SK-N-SH (cell line): ENCODE measurements around the gene STAC3. TPM values are rescaled to one million over a fixed set of nuclear protein-coding genes. Genes with fewer than 3 reads are reported as not detected.

ENCODE experiments used
- CTCF ChIA-PET: fragments of 300-600, 350-600 bp; formaldehyde crosslinking; extraction: SDS; loops from one replicate; lab custom pipeline; 2021; lab: Yijun Ruan, JAX
- POLR2A ChIA-PET: fragments of 350-600 bp; sonication (Branson Sonifier 250); formaldehyde crosslinking; extraction: SDS; loops from one replicate; lab custom pipeline; 2020; ENCODE audit warnings: antibody characterized with exemption, inconsistent platforms; lab: Yijun Ruan, JAX
- DNase-seq: peaks from one replicate; pipeline ENCODE4 v3.0.0; 2012
- H2AFZ ChIP-seq: fragments of 200-600 bp; sonication (generic); 2 replicates; pipeline ENCODE4 v1.8.1; 2016; ENCODE audit warnings: antibody characterized with exemption, mild to moderate bottlenecking, low read depth
- H3F3A ChIP-seq: fragments of 200-600 bp; sonication (generic); replicated peaks from 2 replicates; pipeline ENCODE3; 2016; ENCODE audit warnings: antibody characterized with exemption, mild to moderate bottlenecking; ENCODE audit not compliant: insufficient read depth
- H3K27ac ChIP-seq, 2 experiments: fragments of 200-500 bp in 1 of 2; fragments of 200-600 bp in 1 of 2; sonication (Bioruptor generic) in 1 of 2; sonication (generic), shearing (Covaris generic) in 1 of 2; 2 replicates each; pipeline versions ENCODE4 v1.5.1 to v1.6.1; 2014 to 2016; ENCODE audit warnings: low read depth in 2 of 2, inconsistent platforms in 1 of 2, low read length in 1 of 2, mild to moderate bottlenecking in 1 of 2, mixed read lengths in 1 of 2
- H3K27me3 ChIP-seq: fragments of 200-600 bp; sonication (generic), shearing (Covaris generic); 2 replicates; pipeline ENCODE4 v1.6.1; 2016; ENCODE audit warnings: mixed run types; ENCODE audit not compliant: insufficient read depth
- H3K36me3 ChIP-seq, 2 experiments: fragments of 200-500 bp in 1 of 2; fragments of 200-600 bp in 1 of 2; sonication (Bioruptor generic) in 1 of 2; sonication (generic) in 1 of 2; replicated peaks in 1 of 2; 2 replicates each; pipeline versions ENCODE3 to v1.5.1; 2014 to 2016; ENCODE audit warnings: low read length in 1 of 2, mild to moderate bottlenecking in 1 of 2; ENCODE audit not compliant: insufficient read depth in 2 of 2, control insufficient read depth in 1 of 2
- H3K4me1 ChIP-seq, 2 experiments: fragments of 200-500 bp in 1 of 2; fragments of 200-600 bp in 1 of 2; sonication (Bioruptor generic) in 1 of 2; sonication (generic), shearing (Covaris generic) in 1 of 2; 2 replicates each; pipeline versions ENCODE4 v1.5.1 to v1.6.1; 2014 to 2016; ENCODE audit warnings: low read depth in 1 of 2, low read length in 1 of 2, mixed run types in 1 of 2; ENCODE audit not compliant: insufficient read depth in 2 of 2, control insufficient read depth in 1 of 2
- H3K4me2 ChIP-seq: fragments of 200-600 bp; sonication (generic), shearing (Covaris generic); 2 replicates; pipeline ENCODE4 v1.6.1; 2017; ENCODE audit warnings: mixed run types
- H3K4me3 ChIP-seq, 2 experiments: fragments of 200-500 bp in 1 of 2; fragments of 200-600 bp in 1 of 2; sonication (Bioruptor generic) in 1 of 2; sonication (generic), shearing (Covaris generic) in 1 of 2; 2 replicates each; pipeline versions ENCODE4 v1.5.1 to v1.8.1; 2014 to 2016; ENCODE audit warnings: low read depth in 2 of 2, inconsistent platforms in 1 of 2, low read length in 1 of 2, mild to moderate bottlenecking in 1 of 2, mixed read lengths in 1 of 2, moderate library complexity in 1 of 2
- H3K79me2 ChIP-seq: fragments of 200-600 bp; sonication (generic); 2 replicates; pipeline ENCODE4 v1.8.1; 2017; ENCODE audit warnings: mild to moderate bottlenecking; ENCODE audit not compliant: insufficient read depth
- H3K9ac ChIP-seq: fragments of 200-600 bp; sonication (generic); 2 replicates; pipeline ENCODE4 v1.6.1; 2017; ENCODE audit warnings: mixed run types
- H3K9me2 ChIP-seq: fragments of 200-600 bp; sonication (generic); 2 replicates; pipeline ENCODE4 v1.6.1; 2017; ENCODE audit warnings: mixed run types
- H3K9me3 ChIP-seq: fragments of 200-600 bp; sonication (generic); 2 replicates; pipeline ENCODE4 v1.6.1; 2017; ENCODE audit warnings: mixed run types, mild to moderate bottlenecking, moderate library complexity
- H4K20me1 ChIP-seq: fragments of 200-600 bp; sonication (generic); 2 replicates; pipeline ENCODE4 v1.6.1; 2017; ENCODE audit warnings: mild to moderate bottlenecking, mixed run types; ENCODE audit not compliant: insufficient read depth
- ELF1 ChIP-seq: IDR thresholded peaks from 2 replicates; pipeline ENCODE4 v1.4.0; 2012
- GABPA ChIP-seq: IDR thresholded peaks from 2 replicates; pipeline ENCODE4 v1.4.0; 2012; ENCODE audit warnings: low read depth, mild to moderate bottlenecking
- MXI1 ChIP-seq: IDR thresholded peaks from 2 replicates; pipeline ENCODE4 v1.6.1; 2012; ENCODE audit warnings: mild to moderate bottlenecking, low read depth, low read length, improper control_type of control experiment
- RAD21 ChIP-seq: IDR thresholded peaks from 2 replicates; pipeline ENCODE4 v1.6.1; 2012; ENCODE audit warnings: mild to moderate bottlenecking, low read length
- TCF12 ChIP-seq: IDR thresholded peaks from 2 replicates; pipeline ENCODE4 v1.4.0; 2012
- TEAD4 ChIP-seq: IDR thresholded peaks from 2 replicates; pipeline ENCODE4 v1.4.0; 2012; ENCODE audit warnings: mild to moderate bottlenecking, borderline replicate concordance; ENCODE audit not compliant: insufficient read depth
- YY1 ChIP-seq: IDR thresholded peaks from 2 replicates; pipeline ENCODE4 v1.4.0; 2012; ENCODE audit warnings: low read depth, mild to moderate bottlenecking
- WGBS: methylation state at CpG from one replicate; pipeline ENCODE4 v1.1.6; 2017; ENCODE audit warnings: low lambda C conversion rate; 5-methylcytosine and 5-hydroxymethylcytosine counted together
- polyA plus RNA-seq, 3 experiments: library from polyadenylated mRNA; depleted of rRNA; stranded (reverse); fragments of >200 nt; gene quantifications; 2 replicates each; pipeline ENCODE4 v1.2.3, GENCODE V29; 2012
- TF ChIP-seq, protein P1 (sequence below): fragments of 150-350 bp; IDR thresholded peaks from 2 replicates; pipeline ENCODE4 v1.6.1; 2017; ENCODE audit warnings: antibody characterized with exemption, low read length, low read depth, borderline replicate concordance
- TF ChIP-seq, protein P2 (sequence below): IDR thresholded peaks from 2 replicates; pipeline ENCODE4; 2012
- TF ChIP-seq, protein P3 (sequence below): IDR thresholded peaks from 2 replicates; pipeline ENCODE4 v1.4.0; 2012; ENCODE audit warnings: low read depth, borderline replicate concordance
- TF ChIP-seq, protein P4 (sequence below): fragments of 200-600 bp; sonication (generic); IDR thresholded peaks from 2 replicates; pipeline ENCODE4 v1.6.1; 2017; ENCODE audit warnings: antibody characterized with exemption, mild to moderate bottlenecking, moderate library complexity
- TF ChIP-seq, protein P5 (sequence below): IDR thresholded peaks from 2 replicates; pipeline ENCODE4 v1.6.1; 2012; ENCODE audit warnings: mild to moderate bottlenecking, low read depth, low read length, moderate library complexity

STAC3 gene
- polyA plus RNA-seq, 1 of the 3 experiments (the other 2 are of a cell fraction), result 0.76 TPM

DNA sequence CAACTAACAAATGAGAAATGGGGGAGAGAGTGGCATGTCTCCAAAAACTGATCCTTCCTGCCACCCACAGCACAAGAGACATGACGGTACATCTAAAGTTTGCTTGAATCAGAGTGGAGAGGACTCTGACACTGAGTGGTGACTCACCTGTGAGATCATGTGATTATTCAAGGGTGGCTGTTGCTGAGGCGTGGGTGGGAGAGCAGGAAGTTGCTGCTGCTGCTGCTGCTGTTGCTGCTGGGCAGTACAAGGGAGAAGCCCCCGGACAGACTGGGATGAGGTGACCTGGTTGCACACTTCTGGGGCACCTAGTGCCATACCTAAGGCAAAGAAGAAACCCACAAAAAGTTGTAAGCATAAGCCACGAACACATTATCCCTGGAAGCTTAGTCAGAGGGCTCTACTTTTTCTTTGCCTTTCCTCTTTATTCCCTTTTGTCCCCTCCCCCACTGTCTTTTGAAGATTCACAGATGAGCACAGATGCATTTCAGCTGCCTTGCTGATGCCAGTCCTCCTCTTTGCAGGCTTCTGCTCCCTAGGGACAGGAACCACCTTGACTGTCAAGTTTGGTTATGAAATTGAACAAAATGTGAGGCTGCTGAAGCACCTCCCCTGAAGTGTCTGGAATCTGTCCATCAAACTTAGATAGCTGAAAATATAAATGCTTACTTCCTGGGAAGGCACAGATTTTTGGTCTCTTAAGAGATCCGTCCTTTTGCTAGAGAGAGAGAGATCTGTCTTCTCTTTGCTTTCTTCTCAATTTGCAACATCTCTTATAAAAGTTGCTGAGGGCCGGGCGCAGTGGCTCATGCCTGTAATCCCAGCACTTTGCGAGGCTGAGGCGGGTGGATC lies 29.4 kb upstream of the STAC3 start (continued):
- TF ChIP-seq RAD21 (no peak), GABPA (0 out of 2 replicates have a peak, but pooled peaks have one; percentile 13), TEAD4 (no peak), MXI1 (no peak), ELF1 (peak; percentile 75)
- TF ChIP-seq, protein P1, sequence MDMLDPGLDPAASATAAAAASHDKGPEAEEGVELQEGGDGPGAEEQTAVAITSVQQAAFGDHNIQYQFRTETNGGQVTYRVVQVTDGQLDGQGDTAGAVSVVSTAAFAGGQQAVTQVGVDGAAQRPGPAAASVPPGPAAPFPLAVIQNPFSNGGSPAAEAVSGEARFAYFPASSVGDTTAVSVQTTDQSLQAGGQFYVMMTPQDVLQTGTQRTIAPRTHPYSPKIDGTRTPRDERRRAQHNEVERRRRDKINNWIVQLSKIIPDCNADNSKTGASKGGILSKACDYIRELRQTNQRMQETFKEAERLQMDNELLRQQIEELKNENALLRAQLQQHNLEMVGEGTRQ, result no peak

DNA sequence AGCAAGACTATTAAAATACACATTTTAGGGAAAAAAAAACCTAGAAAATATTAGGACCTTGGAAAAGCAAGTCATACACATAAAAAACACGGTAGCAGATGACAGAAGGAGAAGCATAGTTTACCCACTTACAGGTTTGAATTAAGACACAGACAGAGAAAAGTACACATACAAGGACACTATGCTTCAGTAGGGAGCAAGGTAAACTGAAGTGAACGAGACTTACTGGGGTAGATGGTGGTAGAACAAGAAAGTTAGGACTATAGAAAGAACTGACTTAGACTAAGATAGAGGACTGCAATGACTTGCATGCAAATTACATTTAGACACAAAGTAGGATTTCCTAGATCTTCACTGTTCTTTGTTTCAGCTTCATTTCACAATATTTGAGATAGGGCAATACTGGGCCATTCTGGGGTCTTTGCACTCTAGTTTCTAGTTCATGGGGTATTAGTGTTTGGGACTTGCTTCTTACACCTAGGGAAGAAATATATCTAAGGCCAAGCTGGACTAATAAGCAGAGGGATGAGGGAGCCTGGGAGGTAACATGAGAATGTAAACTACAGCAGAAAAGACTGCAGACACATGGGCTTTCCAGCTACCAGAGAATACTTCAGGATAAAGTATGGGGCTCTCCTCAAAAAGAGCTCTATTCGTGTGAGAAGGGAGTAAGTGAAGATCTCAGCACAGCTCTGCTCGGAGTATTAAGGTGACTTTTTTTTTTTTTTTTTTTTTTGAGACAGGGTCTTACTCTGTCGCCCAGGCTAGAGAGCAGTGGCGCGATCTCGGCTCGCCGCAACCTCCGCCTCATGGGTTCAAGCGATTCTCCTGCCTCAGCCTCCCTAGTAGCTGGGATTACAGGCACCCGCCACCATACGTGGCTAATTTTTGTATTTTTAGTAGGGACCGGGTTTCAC lies 27.7 kb upstream of the STAC3 start:
- H3F3A ChIP-seq, result peaks cover 19% of the 10 kb centered on the region
- no peak overlapping the region for H3K27ac ChIP-seq
- no peak overlapping the region for H3K4me2 ChIP-seq
- H3K36me3 ChIP-seq, result peaks cover 18% of the 10 kb centered on the region in 2 experiments
- H3K4me3 ChIP-seq, result no peak overlapping the region
- no peak overlapping the region for H2AFZ ChIP-seq
- H3K27me3 ChIP-seq, result no peaks in the 10 kb centered on the region
- ChIA-PET CTCF (interaction anchor here (0.9 to 2.5 kb wide), 9 partner anchors 13 to 180 kb away, joined by 3 to 14 read pairs (median 4); no protein-coding TSS in a partner anchor), POLR2A (interaction anchor here (0.6 kb wide), 1 partner anchor 14 kb away, joined by 3 read pairs; no protein-coding TSS in a partner anchor)
- H4K20me1 ChIP-seq, result no peaks in the 10 kb centered on the region
- no peaks in the 10 kb centered on the region; the same call in 1 of the 2 replicates for H3K79me2 ChIP-seq
- 94% methylated on average over 15 of the region's 15 CpGs for WGBS
- no peak for DNase-seq
- H3K9me2 ChIP-seq, result no peaks in the 10 kb centered on the region
- TF ChIP-seq, protein P2, sequence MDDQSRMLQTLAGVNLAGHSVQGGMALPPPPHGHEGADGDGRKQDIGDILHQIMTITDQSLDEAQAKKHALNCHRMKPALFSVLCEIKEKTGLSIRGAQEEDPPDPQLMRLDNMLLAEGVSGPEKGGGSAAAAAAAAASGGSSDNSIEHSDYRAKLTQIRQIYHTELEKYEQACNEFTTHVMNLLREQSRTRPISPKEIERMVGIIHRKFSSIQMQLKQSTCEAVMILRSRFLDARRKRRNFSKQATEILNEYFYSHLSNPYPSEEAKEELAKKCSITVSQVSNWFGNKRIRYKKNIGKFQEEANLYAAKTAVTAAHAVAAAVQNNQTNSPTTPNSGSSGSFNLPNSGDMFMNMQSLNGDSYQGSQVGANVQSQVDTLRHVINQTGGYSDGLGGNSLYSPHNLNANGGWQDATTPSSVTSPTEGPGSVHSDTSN, result no peak
- TF ChIP-seq, protein P3, sequence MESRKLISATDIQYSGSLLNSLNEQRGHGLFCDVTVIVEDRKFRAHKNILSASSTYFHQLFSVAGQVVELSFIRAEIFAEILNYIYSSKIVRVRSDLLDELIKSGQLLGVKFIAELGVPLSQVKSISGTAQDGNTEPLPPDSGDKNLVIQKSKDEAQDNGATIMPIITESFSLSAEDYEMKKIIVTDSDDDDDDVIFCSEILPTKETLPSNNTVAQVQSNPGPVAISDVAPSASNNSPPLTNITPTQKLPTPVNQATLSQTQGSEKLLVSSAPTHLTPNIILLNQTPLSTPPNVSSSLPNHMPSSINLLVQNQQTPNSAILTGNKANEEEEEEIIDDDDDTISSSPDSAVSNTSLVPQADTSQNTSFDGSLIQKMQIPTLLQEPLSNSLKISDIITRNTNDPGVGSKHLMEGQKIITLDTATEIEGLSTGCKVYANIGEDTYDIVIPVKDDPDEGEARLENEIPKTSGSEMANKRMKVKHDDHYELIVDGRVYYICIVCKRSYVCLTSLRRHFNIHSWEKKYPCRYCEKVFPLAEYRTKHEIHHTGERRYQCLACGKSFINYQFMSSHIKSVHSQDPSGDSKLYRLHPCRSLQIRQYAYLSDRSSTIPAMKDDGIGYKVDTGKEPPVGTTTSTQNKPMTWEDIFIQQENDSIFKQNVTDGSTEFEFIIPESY, result no peak
- TF ChIP-seq, protein P4, sequence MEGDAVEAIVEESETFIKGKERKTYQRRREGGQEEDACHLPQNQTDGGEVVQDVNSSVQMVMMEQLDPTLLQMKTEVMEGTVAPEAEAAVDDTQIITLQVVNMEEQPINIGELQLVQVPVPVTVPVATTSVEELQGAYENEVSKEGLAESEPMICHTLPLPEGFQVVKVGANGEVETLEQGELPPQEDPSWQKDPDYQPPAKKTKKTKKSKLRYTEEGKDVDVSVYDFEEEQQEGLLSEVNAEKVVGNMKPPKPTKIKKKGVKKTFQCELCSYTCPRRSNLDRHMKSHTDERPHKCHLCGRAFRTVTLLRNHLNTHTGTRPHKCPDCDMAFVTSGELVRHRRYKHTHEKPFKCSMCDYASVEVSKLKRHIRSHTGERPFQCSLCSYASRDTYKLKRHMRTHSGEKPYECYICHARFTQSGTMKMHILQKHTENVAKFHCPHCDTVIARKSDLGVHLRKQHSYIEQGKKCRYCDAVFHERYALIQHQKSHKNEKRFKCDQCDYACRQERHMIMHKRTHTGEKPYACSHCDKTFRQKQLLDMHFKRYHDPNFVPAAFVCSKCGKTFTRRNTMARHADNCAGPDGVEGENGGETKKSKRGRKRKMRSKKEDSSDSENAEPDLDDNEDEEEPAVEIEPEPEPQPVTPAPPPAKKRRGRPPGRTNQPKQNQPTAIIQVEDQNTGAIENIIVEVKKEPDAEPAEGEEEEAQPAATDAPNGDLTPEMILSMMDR, result no peak
- TF ChIP-seq TCF12, result no peak
- no peak for TF ChIP-seq YY1
- no peak for TF ChIP-seq TEAD4
- TF ChIP-seq, protein P5, sequence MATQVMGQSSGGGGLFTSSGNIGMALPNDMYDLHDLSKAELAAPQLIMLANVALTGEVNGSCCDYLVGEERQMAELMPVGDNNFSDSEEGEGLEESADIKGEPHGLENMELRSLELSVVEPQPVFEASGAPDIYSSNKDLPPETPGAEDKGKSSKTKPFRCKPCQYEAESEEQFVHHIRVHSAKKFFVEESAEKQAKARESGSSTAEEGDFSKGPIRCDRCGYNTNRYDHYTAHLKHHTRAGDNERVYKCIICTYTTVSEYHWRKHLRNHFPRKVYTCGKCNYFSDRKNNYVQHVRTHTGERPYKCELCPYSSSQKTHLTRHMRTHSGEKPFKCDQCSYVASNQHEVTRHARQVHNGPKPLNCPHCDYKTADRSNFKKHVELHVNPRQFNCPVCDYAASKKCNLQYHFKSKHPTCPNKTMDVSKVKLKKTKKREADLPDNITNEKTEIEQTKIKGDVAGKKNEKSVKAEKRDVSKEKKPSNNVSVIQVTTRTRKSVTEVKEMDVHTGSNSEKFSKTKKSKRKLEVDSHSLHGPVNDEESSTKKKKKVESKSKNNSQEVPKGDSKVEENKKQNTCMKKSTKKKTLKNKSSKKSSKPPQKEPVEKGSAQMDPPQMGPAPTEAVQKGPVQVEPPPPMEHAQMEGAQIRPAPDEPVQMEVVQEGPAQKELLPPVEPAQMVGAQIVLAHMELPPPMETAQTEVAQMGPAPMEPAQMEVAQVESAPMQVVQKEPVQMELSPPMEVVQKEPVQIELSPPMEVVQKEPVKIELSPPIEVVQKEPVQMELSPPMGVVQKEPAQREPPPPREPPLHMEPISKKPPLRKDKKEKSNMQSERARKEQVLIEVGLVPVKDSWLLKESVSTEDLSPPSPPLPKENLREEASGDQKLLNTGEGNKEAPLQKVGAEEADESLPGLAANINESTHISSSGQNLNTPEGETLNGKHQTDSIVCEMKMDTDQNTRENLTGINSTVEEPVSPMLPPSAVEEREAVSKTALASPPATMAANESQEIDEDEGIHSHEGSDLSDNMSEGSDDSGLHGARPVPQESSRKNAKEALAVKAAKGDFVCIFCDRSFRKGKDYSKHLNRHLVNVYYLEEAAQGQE, result no peak
- no peak overlapping the region for H3K9ac ChIP-seq
- H3K4me1 ChIP-seq, result peaks cover 2 to 13% of the 10 kb centered on the region in 2 experiments; a peak in 2 of 4 replicates
- H3K9me3 ChIP-seq, result no peaks in the 10 kb centered on the region
